Adrenal gland (tissue), 12 donors: ENCODE results near the gene KLHL29. TPM values are rescaled to one million over a fixed set of nuclear protein-coding genes. Genes with fewer than 3 reads are reported as not detected.

Source experiments
- DNase-seq, 7 donors: peaks; one replicate each; pipeline ENCODE4 v3.0.0-alpha.2; 2019 to 2020
- H3K27ac ChIP-seq, 5 donors: fragments of 200-600 bp; sonication (generic) in 4 of 5; 1 replicate in 3 of 5; 2 replicates in 2 of 5; pipeline versions ENCODE4 v1.5.1 to v1.8.0; 2016 to 2020; ENCODE audit warnings: mild to moderate bottlenecking in 1 of 5
- H3K27me3 ChIP-seq: fragments of 200-600 bp; 2 replicates; pipeline ENCODE4 v1.8.0; 2021
- H3K36me3 ChIP-seq, 2 donors: fragments of 200-600 bp; replicated peaks in 1 of 2; 1 replicate in 1 of 2; 2 replicates in 1 of 2; pipeline versions ENCODE4 v1.5.1 to v1.8.0; 2018 to 2022
- H3K4me1 ChIP-seq, 2 donors: fragments of 200-600 bp; replicated peaks in 1 of 2; 1 replicate in 1 of 2; 2 replicates in 1 of 2; pipeline versions ENCODE4 v1.5.1 to v1.8.0; 2018 to 2021
- H3K4me3 ChIP-seq, 4 donors: fragments of 200-600 bp; sonication (generic) in 3 of 4; one replicate each; pipeline ENCODE4 v1.5.1; 2016 to 2018
- H3K9me3 ChIP-seq, 3 donors: fragments of 200-600 bp; sonication (generic) in 1 of 3; replicated peaks in 1 of 3; 1 replicate in 2 of 3; 2 replicates in 1 of 3; pipeline versions ENCODE4 v1.5.1 to v1.8.0; 2016 to 2021
- CTCF ChIP-seq, 6 experiments: fragments of 450-650 bp in 4 of 6; fragments of 200-600 bp in 2 of 6; sonication (generic) in 1 of 6; IDR thresholded peaks; 1 replicate in 5 of 6; 2 replicates in 1 of 6; pipeline versions ENCODE4 v1.5.1 to v1.8.0; 2016 to 2021; ENCODE audit warnings: antibody characterized with exemption in 6 of 6, mild to moderate bottlenecking in 2 of 6, moderate library complexity in 1 of 6
- POLR2A ChIP-seq, 2 donors: fragments of 450-650 bp; IDR thresholded peaks; one replicate each; pipeline ENCODE4 v1.6.1; 2017; ENCODE audit warnings: antibody characterized with exemption in 2 of 2, mild to moderate bottlenecking in 2 of 2, moderate library complexity in 1 of 2
- WGBS, 4 donors: extraction: QIAGEN DNeasy Blood & Tissue Kit in 2 of 4; methylation state at CpG; one replicate each; pipeline versions ENCODE4 v1.1.5 to v1.1.7; 2013 to 2017; 5-methylcytosine and 5-hydroxymethylcytosine counted together
- intact Hi-C, 2 donors: fragments of 100-400 bp; cut with DNase I; formaldehyde crosslinking; loops; one replicate each; pipeline versions ENCODE4 v1.14.1 to v1.15.0; 2022 to 2023
- polyA plus RNA-seq, 3 donors: library from polyadenylated mRNA; stranded (reverse); fragments of 200-250 nt in 2 of 3; fragments of 350-450 nt in 1 of 3; fragmentation: Illumina TruSeq in 1 of 3; extraction: RNeasy Lipid Tissue Mini Kit (QIAGEN cat#74804) in 1 of 3; gene quantifications; one replicate each; pipeline ENCODE4 v1.2.3, GENCODE V29; 2013 to 2014
- total RNA-seq, 9 donors: library from RNA; depleted of rRNA in 4 of 9; stranded (reverse); fragments of >200 nt in 4 of 9; fragments of 120-200 nt in 1 of 9; fragmentation: NEBNext Ultra II Directional in 1 of 9; extraction: Animal tissue kit (Norgen Biotek cat#: 25700) in 1 of 9; gene quantifications; one replicate each; pipeline versions ENCODE4 v1.1.0 to v1.2.4, GENCODE V29; 2013 to 2023
- donor health status: healthy with polysubstance abuse.
- donor health status: Bipolar disorder and iron deficiency.
- donor health status: DM: yes; HTN: yes; CAD: no.
- donor health status: DM: no; HTN: no; CAD: no.
- donor health status: DM: no; HTN: no; CAD: no.
- donor health status: DM: yes; HTN: yes; CAD: no.

KLHL29 gene
- total and polyA plus RNA-seq, 12 donors: 1.9 to 24.5 (median 15.7) TPM

GRCh38 chr2:23695214-23695889 is 310.4 kb downstream of the KLHL29 start:
- H3K27ac ChIP-seq: no peak overlapping the region
- H3K9me3 ChIP-seq: no peaks in the 10 kb centered on the region
- 93 to 98% (median 96%) methylated on average over 23 to 24 of the region's 24 CpGs for WGBS, 4 donors
- H3K4me1 ChIP-seq: peaks cover 0 to 16% of the 10 kb centered on the region in 2 donors
- no peak overlapping the region for H3K4me3 ChIP-seq
- intact Hi-C loops: no loop called here
- DNase-seq: no peak
- no peak for TF ChIP-seq CTCF (IDR thresholded peaks at IDR 0.05)
- no peak for TF ChIP-seq POLR2A (IDR thresholded peaks at IDR 0.05)
- H3K27me3 ChIP-seq: no peaks in the 10 kb centered on the region
- H3K36me3 ChIP-seq: peaks cover 0 to 14% of the 10 kb centered on the region in 2 donors

- 87 to 96% (median 92%) methylated on average over 15 to 32 of the region's 32 CpGs for WGBS, 4 donors
- no peak for DNase-seq
- H3K4me3 ChIP-seq: no peak overlapping the region
- TF ChIP-seq POLR2A (IDR thresholded peaks at IDR 0.05) (no peak), CTCF (IDR thresholded peaks at IDR 0.05) (no peak)
- H3K27me3 ChIP-seq: no peaks in the 10 kb centered on the region
- H3K27ac ChIP-seq: peak overlapping the region in 1 of 5 donors; percentile 45
- intact Hi-C loops: no loop called here
- peaks cover 0 to 14% of the 10 kb centered on the region in 2 donors for H3K36me3 ChIP-seq
- H3K4me1 ChIP-seq: peaks cover 0 to 16% of the 10 kb centered on the region in 2 donors
- no peaks in the 10 kb centered on the region for H3K9me3 ChIP-seq
Observed at GRCh38 chr2:23695890-23696751, 311.1 kb downstream of the KLHL29 start.

- H3K27me3 ChIP-seq: no peaks in the 10 kb centered on the region
- H3K36me3 ChIP-seq: peaks cover 0 to 9% of the 10 kb centered on the region in 2 donors
- no peak for TF ChIP-seq CTCF (IDR thresholded peaks at IDR 0.05)
- TF ChIP-seq POLR2A (IDR thresholded peaks at IDR 0.05): no peak
- H3K4me1 ChIP-seq: peaks cover 0 to 16% of the 10 kb centered on the region in 2 donors
- no peak overlapping the region for H3K4me3 ChIP-seq
- DNase-seq: no peak
- intact Hi-C loops: no loop called here
- peak overlapping the region in 2 of 5 donors; percentile 39 to 45 for H3K27ac ChIP-seq
- no peaks in the 10 kb centered on the region for H3K9me3 ChIP-seq
- 88 to 100% (median 94%) methylated on average over 1 to 5 of the region's 5 CpGs for WGBS, 4 donors
Observed at GRCh38 chr2:23696752-23697045, 311.7 kb downstream of the KLHL29 start.

- peak in 1 of 7 donors; percentile 7 for DNase-seq
- Histone ChIP-seq H3K9me3 (no peaks in the 10 kb centered on the region), H3K27ac (peak overlapping the region in 2 of 5 donors; percentile 39 to 45), H3K27me3 (no peaks in the 10 kb centered on the region), H3K4me1 (peaks cover 0 to 16% of the 10 kb centered on the region in 2 donors), H3K36me3 (peaks cover 0 to 3% of the 10 kb centered on the region in 2 donors), H3K4me3 (no peak overlapping the region)
- no peak for TF ChIP-seq POLR2A (IDR thresholded peaks at IDR 0.05)
- no peak for TF ChIP-seq CTCF (IDR thresholded peaks at IDR 0.05)
- intact Hi-C loops: no loop called here
- 61 to 69% (median 65%) methylated on average over 11 to 12 of the region's 12 CpGs for WGBS, 4 donors
Observed at GRCh38 chr2:23697256-23698075, 312.5 kb downstream of the KLHL29 start.
